Nephron (organoid): ENCODE results near the gene SYNPO2L.
"Not testable (repeated sequence)": the region's sequence is repeated elsewhere in the genome, so short reads cannot be mapped to it uniquely, and the experiment has no call there.

Source experiments
- H3K27ac Mint-ChIP-seq, 3 experiments: 2 replicates each; pipeline ENCODE4 v1.8.0; 2020; ENCODE audit warnings: mixed read lengths in 3 of 3, mild to moderate bottlenecking in 2 of 3, moderate library complexity in 1 of 3
- H3K27me3 Mint-ChIP-seq: 2 replicates; pipeline ENCODE4 v1.8.0; 2021; ENCODE audit warnings: low read depth, mild to moderate bottlenecking, moderate library complexity, mixed read lengths
- H3K36me3 Mint-ChIP-seq: 2 replicates; pipeline ENCODE4 v1.8.0; 2020; ENCODE audit warnings: low read depth, mixed read lengths
- H3K4me1 Mint-ChIP-seq: 2 replicates; pipeline ENCODE4 v1.8.0; 2020; ENCODE audit warnings: mixed read lengths
- H3K4me3 Mint-ChIP-seq, 3 experiments: 2 replicates each; pipeline ENCODE4 v1.8.0; 2020; ENCODE audit warnings: mild to moderate bottlenecking in 3 of 3, mixed read lengths in 3 of 3, moderate library complexity in 2 of 3
- H3K9me3 Mint-ChIP-seq: 2 replicates; pipeline ENCODE4 v1.8.0; 2020; ENCODE audit warnings: mixed read lengths
- TF ChIP-seq, protein P1 (sequence below), 3 experiments: fragments of 200-600 bp; sonication (generic); IDR thresholded peaks; one replicate each; pipeline ENCODE4 v1.5.0; 2021; ENCODE audit warnings: antibody characterized with exemption in 3 of 3; ENCODE audit not compliant: unreplicated experiment in 3 of 3

The SYNPO2L gene, protein sequence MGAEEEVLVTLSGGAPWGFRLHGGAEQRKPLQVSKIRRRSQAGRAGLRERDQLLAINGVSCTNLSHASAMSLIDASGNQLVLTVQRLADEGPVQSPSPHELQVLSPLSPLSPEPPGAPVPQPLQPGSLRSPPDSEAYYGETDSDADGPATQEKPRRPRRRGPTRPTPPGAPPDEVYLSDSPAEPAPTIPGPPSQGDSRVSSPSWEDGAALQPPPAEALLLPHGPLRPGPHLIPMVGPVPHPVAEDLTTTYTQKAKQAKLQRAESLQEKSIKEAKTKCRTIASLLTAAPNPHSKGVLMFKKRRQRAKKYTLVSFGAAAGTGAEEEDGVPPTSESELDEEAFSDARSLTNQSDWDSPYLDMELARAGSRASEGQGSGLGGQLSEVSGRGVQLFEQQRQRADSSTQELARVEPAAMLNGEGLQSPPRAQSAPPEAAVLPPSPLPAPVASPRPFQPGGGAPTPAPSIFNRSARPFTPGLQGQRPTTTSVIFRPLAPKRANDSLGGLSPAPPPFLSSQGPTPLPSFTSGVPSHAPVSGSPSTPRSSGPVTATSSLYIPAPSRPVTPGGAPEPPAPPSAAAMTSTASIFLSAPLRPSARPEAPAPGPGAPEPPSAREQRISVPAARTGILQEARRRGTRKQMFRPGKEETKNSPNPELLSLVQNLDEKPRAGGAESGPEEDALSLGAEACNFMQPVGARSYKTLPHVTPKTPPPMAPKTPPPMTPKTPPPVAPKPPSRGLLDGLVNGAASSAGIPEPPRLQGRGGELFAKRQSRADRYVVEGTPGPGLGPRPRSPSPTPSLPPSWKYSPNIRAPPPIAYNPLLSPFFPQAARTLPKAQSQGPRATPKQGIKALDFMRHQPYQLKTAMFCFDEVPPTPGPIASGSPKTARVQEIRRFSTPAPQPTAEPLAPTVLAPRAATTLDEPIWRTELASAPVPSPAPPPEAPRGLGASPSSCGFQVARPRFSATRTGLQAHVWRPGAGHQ

DNA sequence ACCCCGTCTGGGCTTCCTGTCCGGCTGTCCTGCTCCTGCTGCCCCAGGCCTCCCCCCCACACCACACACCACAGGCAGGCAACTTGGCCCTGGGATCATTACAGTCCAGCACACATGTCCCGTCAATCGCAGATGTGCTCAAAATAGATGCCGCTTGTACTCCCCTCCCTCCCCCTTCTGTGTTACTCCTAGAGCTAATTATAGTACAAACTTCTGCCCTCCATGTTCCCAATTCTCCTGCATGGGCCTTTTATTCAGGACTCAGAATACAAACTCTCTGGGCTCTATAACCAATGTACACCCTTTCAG lies at the start of gene SYNPO2L:
Gene SYNPO2L, minus strand, starts transcription at position 40 of the 309 bp plus-strand sequence. CDS start 107 bp downstream, outside the sequence.
- TF ChIP-seq, protein P1, sequence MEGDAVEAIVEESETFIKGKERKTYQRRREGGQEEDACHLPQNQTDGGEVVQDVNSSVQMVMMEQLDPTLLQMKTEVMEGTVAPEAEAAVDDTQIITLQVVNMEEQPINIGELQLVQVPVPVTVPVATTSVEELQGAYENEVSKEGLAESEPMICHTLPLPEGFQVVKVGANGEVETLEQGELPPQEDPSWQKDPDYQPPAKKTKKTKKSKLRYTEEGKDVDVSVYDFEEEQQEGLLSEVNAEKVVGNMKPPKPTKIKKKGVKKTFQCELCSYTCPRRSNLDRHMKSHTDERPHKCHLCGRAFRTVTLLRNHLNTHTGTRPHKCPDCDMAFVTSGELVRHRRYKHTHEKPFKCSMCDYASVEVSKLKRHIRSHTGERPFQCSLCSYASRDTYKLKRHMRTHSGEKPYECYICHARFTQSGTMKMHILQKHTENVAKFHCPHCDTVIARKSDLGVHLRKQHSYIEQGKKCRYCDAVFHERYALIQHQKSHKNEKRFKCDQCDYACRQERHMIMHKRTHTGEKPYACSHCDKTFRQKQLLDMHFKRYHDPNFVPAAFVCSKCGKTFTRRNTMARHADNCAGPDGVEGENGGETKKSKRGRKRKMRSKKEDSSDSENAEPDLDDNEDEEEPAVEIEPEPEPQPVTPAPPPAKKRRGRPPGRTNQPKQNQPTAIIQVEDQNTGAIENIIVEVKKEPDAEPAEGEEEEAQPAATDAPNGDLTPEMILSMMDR (IDR thresholded peaks at IDR 0.05; ENCODE audit: unreplicated experiment in 3 of 3): no peak
- H3K9me3 Mint-ChIP-seq: no peaks in the 10 kb centered on the region
- peak within 1 kb of the TSS; percentile 27 to 77 (median 72) for H3K27ac Mint-ChIP-seq
- H3K4me1 Mint-ChIP-seq: peaks cover 24% of the 10 kb centered on the region
- H3K4me3 Mint-ChIP-seq: peak within 1 kb of the TSS; percentile 66 to 83 (median 75)
- no peaks in the 10 kb centered on the region for H3K27me3 Mint-ChIP-seq
- H3K36me3 Mint-ChIP-seq: no peaks in the 10 kb centered on the region

DNA sequence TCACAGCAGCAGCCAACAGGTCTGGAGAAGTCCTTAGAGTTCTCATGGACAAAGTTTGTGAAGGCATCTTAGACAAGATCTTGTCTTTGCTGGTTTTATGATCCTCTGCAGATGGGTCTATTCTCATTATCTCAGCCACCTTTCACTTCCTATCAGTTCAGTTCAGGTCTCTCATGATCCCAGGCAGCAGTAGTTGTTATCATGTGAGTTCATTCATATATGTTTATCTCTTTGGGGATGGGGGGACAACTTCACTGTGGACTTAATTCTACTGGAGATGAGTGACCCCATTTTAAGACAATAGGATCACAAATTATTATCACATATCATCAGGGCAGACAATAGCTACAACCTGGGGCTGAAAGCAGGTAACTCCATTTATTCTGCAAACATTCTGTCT lies 48.1 kb upstream of the SYNPO2L start:
- H3K36me3 Mint-ChIP-seq: peaks cover 15% of the 10 kb centered on the region
- H3K27ac Mint-ChIP-seq, H3K9me3 Mint-ChIP-seq, H3K4me3 Mint-ChIP-seq, H3K4me1 Mint-ChIP-seq, H3K27me3 Mint-ChIP-seq: not testable (repeated sequence)

DNA sequence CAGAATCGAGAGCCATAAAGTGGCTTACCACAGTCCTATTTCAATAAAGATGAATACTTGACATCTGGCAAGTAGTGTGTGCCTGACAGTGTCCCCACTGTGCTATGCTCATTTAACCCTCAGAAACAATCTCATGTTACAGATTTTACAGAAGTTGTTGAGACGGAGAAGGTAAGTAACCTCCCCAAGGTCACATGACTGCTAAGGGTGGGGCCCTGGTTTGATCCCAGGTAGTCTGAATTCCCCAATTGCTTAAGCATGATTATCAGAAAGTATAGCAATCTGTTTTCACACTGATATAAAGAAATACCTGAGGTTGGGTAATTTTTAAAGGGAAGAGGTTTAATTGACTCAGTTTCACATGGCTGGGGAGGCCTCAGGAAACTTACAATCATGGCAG lies 43.0 kb upstream of the SYNPO2L start:
- peaks cover 10% of the 10 kb centered on the region for H3K36me3 Mint-ChIP-seq
- not testable (repeated sequence) for H3K27ac Mint-ChIP-seq, H3K4me3 Mint-ChIP-seq, H3K9me3 Mint-ChIP-seq, H3K27me3 Mint-ChIP-seq, H3K4me1 Mint-ChIP-seq

DNA sequence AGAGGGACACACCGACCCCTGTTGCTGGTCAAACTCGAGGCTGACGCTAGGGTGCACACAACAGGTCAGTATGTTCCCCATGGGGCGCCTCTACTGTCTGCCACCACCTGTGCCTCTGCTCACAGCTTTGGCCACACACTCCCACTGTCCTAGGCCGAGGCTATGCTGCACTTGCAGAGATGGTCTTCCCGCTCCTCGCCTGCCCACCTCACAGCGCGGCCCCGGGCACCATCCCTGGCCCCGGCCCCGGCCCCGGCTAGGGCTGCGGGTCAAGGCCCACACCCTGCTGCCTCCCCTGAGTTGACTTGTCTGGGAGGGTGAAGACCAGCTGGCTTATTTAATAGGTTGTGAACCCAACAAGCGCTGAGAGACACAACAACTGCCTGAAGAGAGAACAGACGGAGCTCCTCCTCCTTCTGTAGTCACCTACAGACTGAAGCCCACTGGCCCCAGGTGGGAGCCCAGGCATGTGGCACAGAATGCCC lies 41.9 kb upstream of the SYNPO2L start, which contains the start of gene AGAP5:
Gene AGAP5, minus strand, starts transcription at position 435 of the 485 bp plus-strand sequence. Its CDS starts 354 bp downstream, at position 81.
- H3K4me3 Mint-ChIP-seq, H3K27me3 Mint-ChIP-seq, H3K27ac Mint-ChIP-seq, H3K4me1 Mint-ChIP-seq, H3K9me3 Mint-ChIP-seq: not testable (repeated sequence)
- H3K36me3 Mint-ChIP-seq: peaks cover 10% of the 10 kb centered on the region

DNA sequence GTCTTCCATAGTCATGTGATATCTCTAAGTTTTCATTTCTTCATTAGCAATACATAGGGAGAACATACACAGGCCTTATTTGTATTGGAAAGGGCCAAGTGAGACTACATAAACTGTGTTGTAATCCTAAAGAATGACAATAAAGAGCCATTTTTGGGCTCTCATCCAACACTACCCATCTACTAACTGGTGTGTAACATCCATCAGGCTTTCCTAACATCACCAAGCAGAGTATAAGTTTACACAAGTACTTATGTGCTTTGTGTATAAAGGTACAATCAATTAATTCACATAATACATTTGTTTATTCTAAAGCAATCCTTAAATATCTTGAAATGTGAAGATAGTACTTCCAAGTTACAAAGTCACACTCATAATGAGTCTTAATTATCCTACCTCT lies 39.5 kb upstream of the SYNPO2L start:
- not testable (repeated sequence) for H3K9me3 Mint-ChIP-seq, H3K27ac Mint-ChIP-seq, H3K36me3 Mint-ChIP-seq, H3K4me1 Mint-ChIP-seq, H3K4me3 Mint-ChIP-seq, H3K27me3 Mint-ChIP-seq

DNA sequence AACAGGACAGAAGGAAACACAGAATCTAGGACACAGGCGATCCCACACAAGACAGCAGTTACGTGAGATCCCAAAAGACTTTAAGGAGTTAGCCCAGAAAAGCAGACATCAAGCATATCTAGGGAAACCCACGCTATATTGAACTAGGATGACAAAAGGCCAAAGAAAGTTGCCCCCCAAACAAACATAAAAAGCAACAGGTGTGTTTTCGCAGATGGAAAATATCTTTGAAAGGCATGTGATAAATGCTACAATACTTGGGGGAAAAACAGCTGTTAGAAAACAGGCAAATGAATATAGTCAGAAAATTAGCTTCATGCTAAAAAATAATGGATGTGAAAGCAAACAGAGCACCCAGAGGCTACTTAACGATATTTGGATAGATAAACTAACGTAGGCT lies 34.9 kb upstream of the SYNPO2L start:
- peak overlapping the region in 2 of 3 experiments; percentile 17 to 24 for H3K27ac Mint-ChIP-seq
- H3K9me3 Mint-ChIP-seq, H3K4me1 Mint-ChIP-seq, H3K4me3 Mint-ChIP-seq, H3K27me3 Mint-ChIP-seq: not testable (repeated sequence)
- peaks cover 21% of the 10 kb centered on the region for H3K36me3 Mint-ChIP-seq

DNA sequence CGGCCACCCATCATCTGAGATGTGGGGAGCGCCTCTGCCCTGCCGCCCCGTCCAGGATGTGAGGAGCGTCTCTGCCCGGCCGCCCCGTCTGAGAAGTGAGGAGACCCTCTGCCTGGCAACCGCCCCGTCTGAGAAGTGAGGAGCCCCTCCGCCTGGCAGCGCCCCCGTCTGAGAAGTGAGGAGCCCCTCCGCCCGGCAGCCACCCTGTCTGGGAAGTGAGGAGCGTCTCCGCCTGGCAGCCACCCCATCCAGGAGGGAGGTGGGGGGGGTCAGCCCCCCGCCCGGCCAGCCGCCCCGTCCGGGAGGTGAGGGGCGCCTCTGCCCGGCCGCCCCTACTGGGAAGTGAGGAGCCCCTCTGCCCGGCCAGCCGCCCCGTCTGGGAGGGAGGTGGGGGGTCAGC lies 33.8 kb upstream of the SYNPO2L start:
- H3K36me3 Mint-ChIP-seq: peaks cover 21% of the 10 kb centered on the region
- not testable (repeated sequence) for H3K9me3 Mint-ChIP-seq, H3K4me1 Mint-ChIP-seq, H3K4me3 Mint-ChIP-seq, H3K27me3 Mint-ChIP-seq, H3K27ac Mint-ChIP-seq

DNA sequence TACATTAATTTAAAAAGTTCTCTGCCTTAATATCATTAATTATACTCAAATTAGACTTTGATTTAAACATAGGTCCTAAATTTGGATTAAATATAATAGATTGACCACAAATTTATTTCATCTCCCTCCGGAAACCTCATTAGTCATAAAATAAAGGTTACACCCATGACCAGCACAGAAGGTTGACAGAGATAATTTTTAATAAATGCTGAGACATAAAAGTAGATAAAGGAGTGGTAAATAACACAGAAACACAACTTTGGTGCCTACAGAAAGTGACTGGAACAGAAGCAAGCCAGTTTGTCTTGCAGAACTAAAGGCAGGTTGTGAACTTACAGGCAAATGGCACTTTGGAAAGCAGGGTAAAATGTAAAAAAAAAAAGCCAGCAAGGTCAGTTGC lies 31.8 kb upstream of the SYNPO2L start:
- H3K9me3 Mint-ChIP-seq, H3K27ac Mint-ChIP-seq, H3K4me3 Mint-ChIP-seq, H3K4me1 Mint-ChIP-seq, H3K27me3 Mint-ChIP-seq: not testable (repeated sequence)
- peaks cover 21% of the 10 kb centered on the region for H3K36me3 Mint-ChIP-seq

DNA sequence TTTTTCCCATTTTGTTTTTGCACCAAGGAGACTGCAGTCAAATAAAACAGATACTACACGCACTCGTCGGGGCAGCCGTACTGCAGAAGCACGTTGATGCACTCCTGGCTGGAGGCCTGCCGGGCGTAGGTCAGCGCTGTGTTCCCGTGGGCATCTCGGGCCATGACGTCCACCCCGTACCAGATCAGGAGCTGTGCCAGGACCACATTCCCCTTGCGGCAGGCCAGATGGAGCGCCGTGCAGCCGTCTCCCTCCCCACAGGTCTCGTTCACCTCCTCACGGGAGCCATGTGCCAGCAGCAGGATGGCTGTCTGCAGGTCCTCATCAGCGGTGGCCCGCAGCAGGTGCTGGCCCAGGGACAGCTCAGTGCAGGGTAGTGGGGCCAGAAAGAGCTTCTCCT lies 18.7 kb upstream of the SYNPO2L start:
- H3K27ac Mint-ChIP-seq, H3K9me3 Mint-ChIP-seq, H3K36me3 Mint-ChIP-seq, H3K4me3 Mint-ChIP-seq, H3K4me1 Mint-ChIP-seq, H3K27me3 Mint-ChIP-seq: not testable (repeated sequence)

DNA sequence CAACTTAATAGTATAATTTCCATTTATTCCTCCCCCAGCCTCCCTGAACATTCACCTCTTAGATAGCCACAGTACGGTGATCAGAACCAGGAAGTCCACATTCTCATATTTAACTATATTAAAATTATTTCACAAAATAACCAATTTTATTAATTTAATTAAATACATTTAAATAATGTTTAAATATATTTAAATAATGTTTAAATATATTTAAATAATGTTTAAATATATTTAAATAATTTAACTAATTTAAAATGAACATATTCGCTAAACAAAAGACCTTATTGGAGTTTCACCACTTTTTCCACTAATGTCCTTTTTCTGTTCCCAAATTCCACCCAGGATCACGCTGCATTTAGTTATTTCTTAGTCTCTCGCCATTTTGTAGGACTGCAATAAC lies 12.5 kb upstream of the SYNPO2L start:
- not testable (repeated sequence) for H3K27ac Mint-ChIP-seq, H3K4me3 Mint-ChIP-seq, H3K9me3 Mint-ChIP-seq, H3K36me3 Mint-ChIP-seq, H3K27me3 Mint-ChIP-seq
- peaks cover 10% of the 10 kb centered on the region for H3K4me1 Mint-ChIP-seq

DNA sequence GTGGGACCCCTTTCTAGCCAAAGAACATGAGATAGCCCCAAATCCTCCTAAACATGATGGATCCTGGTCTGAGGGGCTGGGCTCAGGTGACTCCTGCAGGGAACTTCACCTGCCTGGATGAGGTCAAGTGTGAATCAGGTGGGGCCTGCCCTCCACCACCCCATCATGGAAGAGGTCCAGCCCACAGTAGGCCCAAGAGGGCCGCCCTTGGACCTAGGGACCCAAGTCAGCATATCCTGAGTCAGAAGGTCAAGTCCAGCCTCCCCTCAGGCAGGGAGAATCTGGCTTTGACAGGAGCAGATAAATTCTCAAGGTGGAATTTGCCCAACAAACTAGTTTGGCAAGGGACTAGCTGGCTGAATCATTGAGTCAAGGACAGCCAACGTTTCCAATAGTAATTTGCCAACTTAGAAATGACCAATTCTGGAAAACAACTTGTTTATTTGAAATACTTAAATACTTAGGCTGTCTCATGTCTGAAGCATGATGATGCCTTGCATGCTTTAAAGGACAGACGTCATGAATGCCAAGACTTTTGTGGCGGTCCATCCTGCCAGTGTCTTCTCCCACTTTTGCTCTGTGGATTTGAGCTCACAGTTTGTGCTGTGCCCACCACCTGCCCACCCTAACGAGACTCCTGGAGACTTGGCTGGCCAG lies 10.5 kb upstream of the SYNPO2L start:
- H3K27me3 Mint-ChIP-seq, H3K27ac Mint-ChIP-seq, H3K9me3 Mint-ChIP-seq, H3K4me3 Mint-ChIP-seq, H3K36me3 Mint-ChIP-seq: not testable (repeated sequence)
- H3K4me1 Mint-ChIP-seq: peaks cover 17% of the 10 kb centered on the region

DNA sequence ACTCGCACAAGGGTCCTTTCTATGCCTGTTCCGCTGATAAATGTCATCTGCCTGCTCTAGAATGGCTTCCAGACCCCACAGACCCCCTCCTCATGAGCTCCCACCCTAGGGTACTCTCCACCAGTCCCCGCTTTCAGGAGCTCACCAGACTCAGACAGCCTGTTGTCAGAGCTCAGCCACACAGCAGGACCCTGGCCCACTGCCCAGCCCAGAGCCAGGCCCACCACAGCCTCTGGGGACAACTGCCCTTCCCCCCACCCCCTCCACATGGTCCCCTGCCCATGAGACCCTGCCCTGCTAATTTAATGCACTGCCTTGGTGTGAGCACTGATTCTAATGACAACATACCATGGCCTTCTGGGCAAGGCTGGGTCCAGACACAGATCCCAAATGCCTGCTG lies 9.8 kb upstream of the SYNPO2L start:
- H3K36me3 Mint-ChIP-seq, H3K9me3 Mint-ChIP-seq, H3K4me3 Mint-ChIP-seq, H3K27ac Mint-ChIP-seq, H3K27me3 Mint-ChIP-seq: not testable (repeated sequence)
- peaks cover 17% of the 10 kb centered on the region for H3K4me1 Mint-ChIP-seq

DNA sequence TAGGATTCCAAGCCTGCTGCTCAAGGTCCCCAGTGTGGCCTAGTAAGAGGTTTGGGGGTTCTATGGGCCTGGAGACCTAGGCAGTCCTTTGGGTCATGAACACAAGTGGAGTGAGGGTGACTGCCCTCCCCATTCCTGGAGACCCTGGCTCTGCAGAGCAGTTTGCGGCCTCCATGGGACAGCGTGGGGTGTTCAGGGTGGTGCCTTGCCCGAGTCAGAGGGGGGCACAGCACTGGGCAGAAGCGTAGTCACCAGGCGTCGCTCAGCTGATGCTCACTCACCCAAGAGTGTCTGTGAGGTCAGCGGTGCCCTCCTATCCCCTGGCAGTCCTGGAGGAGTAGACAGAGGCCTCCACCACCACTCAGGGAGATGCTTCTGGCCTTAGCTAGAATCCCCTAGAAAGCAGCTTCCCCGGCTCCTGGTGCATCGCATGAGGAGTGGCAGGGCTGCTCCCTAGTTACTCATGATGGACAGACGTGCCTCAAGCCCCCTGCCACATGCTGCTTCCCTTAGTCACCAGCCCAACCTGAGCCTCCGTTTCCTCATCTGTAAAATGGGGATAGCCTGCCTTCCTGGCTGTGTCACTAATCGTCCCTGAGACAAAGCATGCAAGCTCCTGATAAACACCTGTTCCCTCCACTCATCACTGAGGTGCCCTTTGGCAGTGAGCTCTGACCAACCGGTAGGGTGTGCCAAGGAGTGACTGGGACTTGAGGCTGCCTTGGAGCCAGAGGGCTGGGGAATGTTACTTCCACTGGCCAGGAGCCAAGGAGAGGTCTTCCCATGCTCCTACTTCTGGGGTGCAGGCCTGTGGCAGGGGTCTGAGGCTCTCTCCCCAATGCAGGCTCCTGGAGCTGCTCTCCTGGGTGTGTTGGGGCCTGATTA lies 8.6 kb upstream of the SYNPO2L start:
- not testable (repeated sequence) for H3K4me3 Mint-ChIP-seq, H3K27ac Mint-ChIP-seq, H3K36me3 Mint-ChIP-seq, H3K9me3 Mint-ChIP-seq, H3K27me3 Mint-ChIP-seq
- peaks cover 17% of the 10 kb centered on the region for H3K4me1 Mint-ChIP-seq
